WI38 (cell line): ENCODE data around the gene ZFYVE28.

ENCODE experiments used
- H3K4me3 ChIP-seq: 2 replicates; pipeline ENCODE4 v1.5.1; 2011; ENCODE audit warnings: low read depth, mild to moderate bottlenecking, control low read depth, low read length
- TF ChIP-seq, protein P1 (sequence below): IDR thresholded peaks from 2 replicates; pipeline ENCODE4 v1.5.1; 2012; ENCODE audit warnings: low read depth, mild to moderate bottlenecking, control low read depth, low read length

ZFYVE28 gene

DNA sequence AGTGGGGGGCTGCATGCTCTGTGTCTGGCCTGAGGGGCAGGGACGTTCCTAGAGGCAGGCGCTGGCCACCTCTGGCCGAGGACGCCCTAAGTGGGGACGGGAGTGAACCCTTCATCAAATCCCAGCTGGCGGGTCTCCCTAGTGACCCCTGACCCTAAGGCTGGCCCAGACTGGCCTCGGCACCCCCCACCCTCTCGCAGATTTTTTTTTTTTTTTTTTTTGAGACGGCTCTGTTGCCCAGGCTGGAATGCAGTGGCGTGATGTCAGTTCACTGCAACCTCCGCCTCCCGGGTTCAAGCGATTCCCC, 155.5 kb downstream of the ZFYVE28 start:
- H3K4me3 ChIP-seq, result peak overlapping the region; percentile 67
- TF ChIP-seq, protein P1, sequence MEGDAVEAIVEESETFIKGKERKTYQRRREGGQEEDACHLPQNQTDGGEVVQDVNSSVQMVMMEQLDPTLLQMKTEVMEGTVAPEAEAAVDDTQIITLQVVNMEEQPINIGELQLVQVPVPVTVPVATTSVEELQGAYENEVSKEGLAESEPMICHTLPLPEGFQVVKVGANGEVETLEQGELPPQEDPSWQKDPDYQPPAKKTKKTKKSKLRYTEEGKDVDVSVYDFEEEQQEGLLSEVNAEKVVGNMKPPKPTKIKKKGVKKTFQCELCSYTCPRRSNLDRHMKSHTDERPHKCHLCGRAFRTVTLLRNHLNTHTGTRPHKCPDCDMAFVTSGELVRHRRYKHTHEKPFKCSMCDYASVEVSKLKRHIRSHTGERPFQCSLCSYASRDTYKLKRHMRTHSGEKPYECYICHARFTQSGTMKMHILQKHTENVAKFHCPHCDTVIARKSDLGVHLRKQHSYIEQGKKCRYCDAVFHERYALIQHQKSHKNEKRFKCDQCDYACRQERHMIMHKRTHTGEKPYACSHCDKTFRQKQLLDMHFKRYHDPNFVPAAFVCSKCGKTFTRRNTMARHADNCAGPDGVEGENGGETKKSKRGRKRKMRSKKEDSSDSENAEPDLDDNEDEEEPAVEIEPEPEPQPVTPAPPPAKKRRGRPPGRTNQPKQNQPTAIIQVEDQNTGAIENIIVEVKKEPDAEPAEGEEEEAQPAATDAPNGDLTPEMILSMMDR, result no peak

- peak overlapping the region; percentile 67 for H3K4me3 ChIP-seq
- TF ChIP-seq, protein P1, result no peak
Observed at GRCh38 chr4:2262145-2262943, 156.1 kb downstream of the ZFYVE28 start.

DNA sequence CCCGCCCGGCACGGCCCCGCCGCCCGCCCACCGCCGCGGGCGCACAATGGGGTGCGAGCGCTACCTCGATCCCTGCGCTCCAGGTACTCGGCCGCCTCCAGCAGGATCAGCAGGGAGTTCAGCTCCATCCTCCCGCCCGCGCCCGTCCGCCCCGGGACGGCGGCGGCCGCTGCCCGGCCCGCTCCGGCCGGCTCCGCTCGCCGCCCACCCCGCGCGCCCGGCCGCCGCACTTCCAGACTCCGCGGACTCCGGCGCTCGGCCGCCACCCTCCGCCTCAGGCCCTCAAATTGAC, 156.6 kb downstream of the ZFYVE28 start, which contains the start of gene MXD4:
TSS of gene MXD4 (minus strand) at position 257 of the 292 bp plus-strand sequence. CDS start at position 128, 129 bp downstream.
- TF ChIP-seq, protein P1, result no peak
- peak within 1 kb of the TSS; percentile 84 for H3K4me3 ChIP-seq

GRCh38 chr4:2261110-2261852, 157.2 kb downstream of the ZFYVE28 start:
- peak overlapping the region; percentile 84 for H3K4me3 ChIP-seq
- TF ChIP-seq, protein P1, result no peak

DNA sequence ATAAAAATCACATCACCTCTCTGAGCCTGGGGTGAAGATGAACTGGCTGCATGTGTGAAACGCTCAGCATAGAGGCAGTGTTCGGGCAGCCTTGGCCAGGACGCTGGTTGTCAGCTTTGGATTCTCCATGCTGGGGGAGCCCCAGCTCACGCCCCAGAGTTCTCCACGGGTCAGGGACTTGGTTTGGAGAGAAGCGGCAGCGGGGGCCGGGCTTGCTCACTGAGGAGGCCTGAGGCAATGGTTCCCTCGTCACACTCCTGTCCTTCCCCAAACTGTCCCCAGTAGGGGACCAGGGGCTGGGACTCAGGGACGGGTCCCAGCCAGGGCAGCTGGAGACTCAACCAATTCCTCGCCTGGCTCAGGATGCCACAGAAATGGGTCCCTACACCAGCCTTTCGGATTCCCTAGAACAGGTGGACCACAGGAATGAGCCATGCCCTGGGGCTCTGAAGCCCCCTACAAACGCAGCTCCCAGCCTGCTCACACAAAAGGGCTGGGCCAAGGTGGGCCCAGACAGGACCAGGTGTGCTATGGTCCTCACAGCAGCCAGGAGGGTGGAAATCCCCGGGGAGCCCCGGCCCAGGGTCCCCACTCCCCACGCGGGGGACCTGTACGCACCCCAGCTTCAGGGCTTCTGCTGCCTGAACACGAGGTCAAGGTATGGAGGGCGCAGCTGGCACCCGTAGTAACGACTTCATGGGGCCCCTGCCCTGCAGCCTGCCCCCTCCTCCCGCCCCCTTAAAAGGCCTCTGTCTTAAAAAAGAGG, 157.9 kb downstream of the ZFYVE28 start:
- H3K4me3 ChIP-seq, result peak overlapping the region; percentile 84
- TF ChIP-seq, protein P1, result no peak

GRCh38 chr4:2259541-2260343, 158.7 kb downstream of the ZFYVE28 start:
- TF ChIP-seq, protein P1, result no peak
- H3K4me3 ChIP-seq, result peak overlapping the region; percentile 84
